ENCODE results near the gene DPPA4. TPM values are rescaled to one million over a fixed set of nuclear protein-coding genes. Genes with fewer than 3 reads are reported as not detected.

The DPPA4 gene
- under 0.01 TPM in 1 of 2 replicates, not detected in the other for total RNA-seq

GRCh38 chr3:109337393-109337792, at the start of gene DPPA4:
Gene DPPA4 (minus strand): TSS chr3:109337546. CDS start chr3:109337517, 29 bp downstream.

GRCh38 chr3:109316162-109316730, 21.1 kb downstream of the DPPA4 start, which contains the start of gene DPPA2:
Gene DPPA2 (minus strand): TSS chr3:109316517. CDS start chr3:109314542, 1,975 bp downstream.

Other genes with a start within 250 kb of the DPPA4 start
- gene MORC1, start 219.4 kb downstream of the DPPA4 start, total RNA-seq: not detected in 2 replicates
- gene C3orf85, start 200.8 kb downstream of the DPPA4 start, total RNA-seq: not detected in 2 replicates
- gene DPPA2, start 21.0 kb downstream of the DPPA4 start, total RNA-seq: not detected in 2 replicates